GM23338 (cell line): ENCODE results near the gene SSH2.

Experiments
- CREB1 ChIP-seq: fragments of 250-450 bp; sonication (Bioruptor Pico); IDR thresholded peaks from 2 replicates; pipeline ENCODE4 v1.5.0; 2020; ENCODE audit warnings: low read depth, mild to moderate bottlenecking, moderate library complexity
- CTCF ChIP-seq, 2 experiments: fragments of 200-600 bp in 1 of 2; sonication (generic) in 1 of 2; conservative IDR thresholded peaks; 2 replicates each; pipeline versions ENCODE4 v1.5.1 to v1.6.1; 2016 to 2017; ENCODE audit warnings: antibody characterized with exemption in 2 of 2, low read depth in 2 of 2, mild to moderate bottlenecking in 2 of 2, moderate library complexity in 1 of 2
- EZH2 ChIP-seq: fragments of 200-600 bp; sonication (generic); IDR thresholded peaks from one replicate; pipeline ENCODE4 v1.8.0; 2017; ENCODE audit warnings: antibody characterized with exemption, mild to moderate bottlenecking, low read depth; ENCODE audit not compliant: unreplicated experiment
- POLR2AphosphoS5 ChIP-seq: IDR thresholded peaks from 2 replicates; pipeline ENCODE4 v1.6.1; 2016; ENCODE audit warnings: antibody characterized with exemption, low read depth
- ZNF114 ChIP-seq: fragments of 250-450 bp; sonication (Bioruptor Pico); IDR thresholded peaks from 2 replicates; pipeline ENCODE4 v1.5.0; 2020; ENCODE audit warnings: mild to moderate bottlenecking, moderate library complexity
- ZNF331 ChIP-seq: fragments of 250-450 bp; sonication (Bioruptor Pico); IDR thresholded peaks from 2 replicates; pipeline ENCODE4 v1.5.0; 2020; ENCODE audit warnings: low read depth, mild to moderate bottlenecking, moderate library complexity
- ZNF462 ChIP-seq: fragments of 250-450 bp; sonication (Bioruptor Pico); IDR thresholded peaks from 2 replicates; pipeline ENCODE4 v1.5.0; 2020; ENCODE audit warnings: mild to moderate bottlenecking, moderate library complexity

- TF ChIP-seq ZNF462, result no peak
- no peak for TF ChIP-seq POLR2AphosphoS5
- TF ChIP-seq CTCF (conservative IDR thresholded peaks at IDR 0.05; ENCODE audit: low read depth in 2 of 2), result no peak
- no peak for TF ChIP-seq ZNF331
- no peak for TF ChIP-seq EZH2
- no peak for TF ChIP-seq CREB1 (CRISPR knock-in tag)
- TF ChIP-seq ZNF114 (CRISPR knock-in tag), result no peak
These were observed 220.0 kb downstream of the SSH2 start for GRCh38 chr17:29709866-29710519.
